Activated T-helper 1 cell treated with Interleukin-2 at 50 U/mL for 16 hours (primary cell): ENCODE data around the gene SEC14L3.

Experiments used
- DNase-seq: peaks from one replicate; pipeline ENCODE4 v3.0.0-alpha.2; 2020; ENCODE audit warnings: low read depth

The SEC14L3 gene

DNA sequence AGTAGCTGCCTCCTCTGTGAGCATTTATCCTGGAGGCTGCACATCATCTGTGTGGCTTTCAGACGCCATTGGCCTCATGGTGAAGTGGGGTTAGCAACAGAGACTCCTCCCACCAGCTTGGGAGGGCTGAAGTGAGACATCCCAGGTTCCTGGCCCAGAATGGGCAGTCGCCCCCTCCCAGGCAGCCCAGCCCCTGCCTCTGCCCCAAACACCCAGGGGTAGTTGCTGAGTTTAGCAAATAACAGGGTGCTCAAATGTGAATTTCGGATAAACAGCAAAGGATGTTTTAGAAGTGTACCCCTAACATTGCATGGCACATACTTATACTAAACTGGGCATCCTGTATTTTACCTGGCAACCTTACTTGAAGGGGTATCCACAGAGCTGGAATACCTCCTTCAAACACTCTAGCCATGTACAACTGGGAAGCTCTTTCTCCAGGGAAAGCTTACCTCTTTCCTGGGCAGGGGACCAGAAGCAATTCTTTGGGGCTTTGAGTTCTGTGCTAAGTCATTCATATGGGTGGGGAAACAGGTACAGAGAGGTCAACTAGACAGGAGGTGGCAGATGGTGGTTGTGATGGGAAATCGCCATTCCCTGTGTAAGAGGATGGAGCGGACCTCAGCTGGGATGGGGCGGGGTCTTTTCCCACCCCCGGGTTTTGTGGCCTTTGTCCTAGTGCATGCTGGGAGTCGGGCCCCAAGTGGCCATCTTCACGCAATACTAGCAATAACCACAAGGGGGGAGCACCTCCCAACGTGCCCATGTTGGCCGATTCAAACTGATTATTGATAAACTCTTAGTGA lies 27.0 kb downstream of the SEC14L3 start:
- DNase-seq: no peak

DNA sequence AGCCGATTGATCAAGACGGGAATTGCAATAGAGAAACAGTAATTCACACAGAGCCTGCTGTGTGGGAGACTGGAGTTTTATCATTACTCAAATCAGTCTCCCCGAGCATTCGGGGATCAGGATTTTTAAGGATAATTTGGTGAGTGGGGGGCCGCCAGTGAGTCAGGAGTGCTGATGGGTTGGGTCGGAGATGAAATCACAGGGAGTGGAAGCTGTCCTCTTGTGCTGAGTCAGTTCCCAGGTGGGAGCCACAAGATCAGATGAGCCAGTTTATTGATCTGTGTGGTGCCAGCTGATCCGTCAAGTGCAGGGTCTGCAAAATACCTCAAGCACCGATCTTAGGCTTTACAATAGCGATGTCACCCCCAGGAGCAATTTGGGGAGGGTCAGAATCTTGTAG lies 30.7 kb downstream of the SEC14L3 start:
- no peak for DNase-seq

GRCh38 chr22:30439836-30440235 lies 32.0 kb downstream of the SEC14L3 start:
- DNase-seq: no peak

DNA sequence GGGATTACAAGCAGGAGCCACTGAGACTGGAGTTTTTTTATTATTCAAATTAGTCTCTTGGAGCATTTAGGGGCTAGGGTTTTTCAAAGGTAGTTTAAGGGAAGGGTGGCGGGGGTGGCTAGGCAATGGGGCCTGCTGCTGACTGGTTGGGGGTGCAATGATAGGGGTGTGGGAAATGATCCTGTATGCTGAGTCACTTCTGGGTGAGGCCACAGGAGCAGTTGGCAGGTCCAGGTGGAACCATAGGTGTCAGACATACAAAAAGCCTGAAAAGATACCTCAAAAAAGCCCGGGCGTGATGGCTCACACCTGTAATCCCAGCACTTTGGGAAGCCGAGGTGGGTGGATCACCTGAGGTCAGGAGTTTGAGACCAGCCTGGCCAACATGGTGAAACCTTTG lies 32.6 kb downstream of the SEC14L3 start:
- no peak for DNase-seq

DNA sequence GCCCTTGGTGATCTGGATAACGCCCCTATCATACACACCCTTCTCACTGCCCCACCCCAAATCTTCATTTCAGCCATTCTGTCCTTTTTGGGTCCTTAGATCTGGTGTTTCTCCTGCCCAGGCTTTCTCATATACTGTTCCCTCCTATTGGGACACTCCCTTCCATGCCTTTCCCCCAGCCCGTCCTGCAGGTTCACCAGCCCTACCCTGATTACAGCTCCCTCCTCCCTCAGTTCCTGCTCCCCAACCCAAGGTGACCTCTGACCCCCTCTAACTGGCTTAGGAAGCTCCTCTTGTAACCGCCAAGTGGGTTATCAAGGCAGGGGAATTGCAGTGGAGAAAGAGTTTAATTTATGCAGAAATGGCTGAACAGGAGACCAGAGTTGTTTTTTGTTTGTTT lies 33.3 kb downstream of the SEC14L3 start:
- DNase-seq: no peak

- no peak for DNase-seq
Measured at GRCh38 chr22:30436196-30436595, 35.6 kb downstream of the SEC14L3 start.

DNA sequence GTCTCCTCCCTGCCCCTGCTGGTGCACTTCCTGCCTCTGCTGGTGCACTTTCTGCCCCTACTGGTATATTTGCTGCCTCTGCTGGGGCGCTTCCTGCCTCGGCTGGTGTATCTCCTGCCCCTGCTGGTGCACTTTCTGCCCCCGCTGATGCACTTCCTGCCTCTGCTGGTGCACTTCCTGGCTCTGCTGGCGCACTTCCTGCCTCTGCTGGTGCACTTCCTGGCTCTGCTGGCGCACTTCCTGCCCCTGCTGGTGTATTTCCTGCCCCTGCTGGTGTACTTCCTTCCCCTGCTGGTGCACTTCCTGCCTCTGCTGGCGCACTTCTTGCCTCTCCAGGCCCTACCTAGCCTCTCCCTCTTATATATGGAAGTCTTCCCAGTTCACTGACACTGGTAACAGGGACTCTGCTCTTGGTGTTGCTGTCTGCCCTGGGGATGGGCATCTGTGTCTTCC lies 36.1 kb downstream of the SEC14L3 start:
- peak; percentile 78 for DNase-seq

GRCh38 chr22:30434843-30435242 lies 37.0 kb downstream of the SEC14L3 start:
- no peak for DNase-seq

DNA sequence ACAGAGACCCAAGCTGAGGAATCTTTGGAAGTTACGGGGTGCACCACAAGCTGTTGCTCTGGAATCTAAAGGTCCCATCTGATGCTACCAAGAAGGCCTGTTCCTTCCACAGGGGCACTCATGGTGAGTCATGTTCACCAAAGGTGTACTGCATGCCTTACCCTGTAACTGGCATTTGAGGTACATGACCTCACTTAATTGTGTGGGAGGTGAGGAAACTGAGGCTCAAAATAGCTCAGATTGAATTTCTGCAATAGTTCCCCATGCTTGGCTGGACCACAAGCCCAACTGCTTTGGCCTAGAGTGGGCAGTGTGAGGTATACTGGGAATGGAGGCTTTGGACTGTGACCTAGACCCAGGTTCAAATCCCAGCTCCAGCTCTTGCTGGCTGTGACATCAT lies 38.0 kb downstream of the SEC14L3 start:
- DNase-seq: no peak

- DNase-seq: no peak
Measured at GRCh38 chr22:30433227-30433626, 38.6 kb downstream of the SEC14L3 start.

- no peak for DNase-seq
Measured at GRCh38 chr22:30432520-30432919, 39.3 kb downstream of the SEC14L3 start.

GRCh38 chr22:30432096-30432495 lies 39.7 kb downstream of the SEC14L3 start:
- DNase-seq: no peak

GRCh38 chr22:30430933-30431332 lies 40.9 kb downstream of the SEC14L3 start:
- DNase-seq: no peak

GRCh38 chr22:30429887-30430286 lies 41.9 kb downstream of the SEC14L3 start:
- DNase-seq: no peak

- no peak for DNase-seq
Measured at GRCh38 chr22:30427871-30428270, 43.9 kb downstream of the SEC14L3 start.

- peak; percentile 72 for DNase-seq
Measured at GRCh38 chr22:30426388-30427353, 45.1 kb downstream of the SEC14L3 start.

DNA sequence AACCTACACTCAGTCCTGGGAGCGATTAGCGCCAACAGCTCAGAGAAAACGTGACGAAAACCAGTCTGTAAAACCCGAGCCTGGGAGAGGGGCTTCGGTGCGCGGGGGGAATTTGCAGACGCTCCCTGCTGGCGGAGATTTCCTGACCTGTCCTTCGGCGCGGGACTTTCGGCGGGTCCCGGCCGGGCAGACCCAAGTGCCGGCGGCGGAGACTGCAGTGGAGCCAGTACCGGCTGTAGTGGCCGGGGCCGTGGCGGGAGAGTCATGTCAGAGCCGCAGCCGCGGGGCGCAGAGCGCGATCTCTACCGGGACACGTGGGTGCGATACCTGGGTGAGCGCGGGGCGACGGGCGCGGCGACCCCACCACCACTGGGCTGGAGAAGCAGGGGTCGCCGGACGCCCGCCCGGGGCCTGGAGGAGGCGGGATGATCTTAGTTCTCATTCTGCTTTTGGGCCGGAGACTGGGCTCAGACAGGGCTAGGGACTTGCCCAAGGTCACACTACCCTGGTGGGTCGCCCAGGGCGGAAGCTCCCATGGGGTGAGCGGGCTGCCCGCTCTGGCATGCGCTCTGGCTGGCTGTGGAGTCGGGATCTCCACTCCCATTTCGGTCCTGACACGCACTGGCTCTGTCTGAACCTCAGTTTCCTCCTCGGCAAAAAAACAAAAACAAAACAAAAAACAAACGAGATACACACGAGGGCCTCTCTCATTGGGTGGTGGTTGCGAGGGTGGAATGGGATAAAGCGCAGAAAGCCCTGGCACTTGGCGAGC lies 46.0 kb downstream of the SEC14L3 start, which contains the start of gene MTFP1:
TSS of gene MTFP1 (plus strand) at position 153 of the 772 bp plus-strand sequence. CDS start at position 265, 112 bp downstream.
- DNase-seq: no peak

GRCh38 chr22:30425327-30425615 lies 46.5 kb downstream of the SEC14L3 start:
- DNase-seq: no peak

DNA sequence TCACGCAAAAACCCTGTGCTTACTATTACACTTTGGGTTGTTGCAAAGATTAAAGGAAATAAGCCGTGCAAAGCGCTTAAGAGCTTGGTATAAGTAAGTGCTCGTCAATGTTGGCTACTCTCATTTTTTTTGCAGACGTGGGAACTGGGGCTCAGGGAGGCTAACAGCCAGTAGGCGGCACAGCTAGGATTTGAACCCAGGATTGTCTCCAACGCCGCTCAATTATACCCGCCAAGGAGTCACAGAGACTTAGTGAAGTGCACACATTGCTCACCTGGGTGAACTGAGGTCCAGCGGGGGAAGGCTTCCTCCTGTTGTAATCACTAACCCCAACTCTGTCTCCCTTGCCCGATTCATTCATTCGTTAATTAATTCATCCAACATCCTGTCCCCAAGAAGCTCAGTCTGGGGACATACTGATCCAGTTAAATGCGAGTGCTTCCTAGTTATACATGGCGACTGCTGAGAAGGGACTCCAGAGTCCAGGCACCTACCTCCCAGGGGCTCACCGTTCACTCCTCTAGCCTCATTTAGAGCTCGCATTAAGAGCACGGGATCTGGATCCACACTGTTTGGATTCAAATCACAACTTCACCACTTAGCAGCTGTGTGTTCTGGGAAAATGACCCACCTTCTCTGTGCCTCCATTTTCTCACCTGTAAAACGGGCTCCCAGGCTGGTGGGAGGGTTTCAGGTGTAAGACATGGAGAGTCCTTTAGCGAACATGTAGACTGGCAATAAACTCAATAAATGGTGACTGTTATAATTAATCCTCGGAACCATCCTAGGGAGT lies 47.1 kb downstream of the SEC14L3 start:
- no peak for DNase-seq

- DNase-seq: peak; percentile 96
Measured at GRCh38 chr22:30423959-30424533, 47.8 kb downstream of the SEC14L3 start.
